A549 treated with CORT108297 at 1 μM for 4 hours (cell line): ENCODE data around the gene RBBP6. TPM values are rescaled to one million over a fixed set of nuclear protein-coding genes. Genes with fewer than 3 reads are reported as not detected.

ENCODE experiments used
- total RNA-seq: library from RNA; stranded (reverse); fragments of 200-300 nt; extraction: Qiagen RNA extraction; gene quantifications from 5 replicates; pipeline ENCODE4 v1.2.3, GENCODE V29; 2022

The RBBP6 gene
- total RNA-seq: 22.3 to 25.5 TPM (median 23.7 TPM) in 5 replicates

GRCh38 chr16:24539295-24539849, at the start of gene RBBP6:
TSS of gene RBBP6 (plus strand) at chr16:24539566. CDS start at chr16:24540627, 1,061 bp downstream.

Other genes starting within 250 kb of the RBBP6 start
- gene TNRC6A, start 190.1 kb downstream of the RBBP6 start, total RNA-seq: 27.0 to 30.2 TPM (median 28.0 TPM) in 5 replicates